Stomach (tissue), 9 donors: ENCODE results near the gene CGRRF1. TPM values are rescaled to one million over a fixed set of nuclear protein-coding genes. Genes with fewer than 3 reads are reported as not detected.

Source experiments
- DNase-seq, 2 donors: peaks; one replicate each; pipeline versions ENCODE4 v3.0.0 to v3.0.0-alpha.2; 2013 to 2019
- H3K27ac ChIP-seq, 5 donors: fragments of 200-600 bp in 4 of 5; sonication (generic) in 4 of 5; one replicate each; pipeline ENCODE4 v1.5.1; 2013 to 2019; ENCODE audit warnings: mild to moderate bottlenecking in 1 of 5, moderate library complexity in 1 of 5
- H3K27me3 ChIP-seq, 3 donors: fragments of 200-600 bp; sonication (generic); one replicate each; pipeline ENCODE4 v1.5.1; 2017 to 2019; ENCODE audit warnings: mixed run types in 1 of 3
- H3K36me3 ChIP-seq, 4 donors: fragments of 200-600 bp; sonication (generic); 1 replicate in 3 of 4; 2 replicates in 1 of 4; pipeline ENCODE4 v1.5.1; 2016 to 2019
- H3K4me1 ChIP-seq, 4 donors: fragments of 200-600 bp; sonication (generic); one replicate each; pipeline ENCODE4 v1.5.1; 2016 to 2019
- H3K4me3 ChIP-seq, 4 donors: fragments of 200-600 bp; sonication (generic) in 3 of 4; one replicate each; pipeline ENCODE4 v1.5.1; 2016 to 2019; ENCODE audit warnings: mild to moderate bottlenecking in 1 of 4
- H3K9me3 ChIP-seq, 4 donors: fragments of 200-600 bp; sonication (generic); one replicate each; pipeline ENCODE4 v1.5.1; 2016 to 2019
- EP300 ChIP-seq: sonication (generic); formaldehyde crosslinking; IDR thresholded peaks from one replicate; pipeline ENCODE4 v1.6.1; 2017; ENCODE audit warnings: antibody characterized with exemption
- POLR2A ChIP-seq, 4 donors: fragments of 450-650 bp; IDR thresholded peaks; one replicate each; pipeline ENCODE4 v1.6.1; 2016; ENCODE audit warnings: antibody characterized with exemption in 4 of 4, control low read depth in 2 of 4, mild to moderate bottlenecking in 1 of 4, moderate library complexity in 1 of 4
- POLR2AphosphoS5 ChIP-seq, 3 donors: sonication (generic); formaldehyde crosslinking; IDR thresholded peaks; one replicate each; pipeline ENCODE4 v1.6.1; 2016; ENCODE audit warnings: antibody characterized with exemption in 3 of 3
- WGBS, 5 donors: extraction: QIAGEN DNeasy Blood & Tissue Kit in 3 of 5; methylation state at CpG; one replicate each; pipeline versions ENCODE4 v1.1.5 to v1.1.7; 2013 to 2018; 5-methylcytosine and 5-hydroxymethylcytosine counted together
- intact Hi-C: fragments of 100-400 bp; cut with DNase I; formaldehyde crosslinking; loops from one replicate; pipeline ENCODE4 v1.15.1; 2023; ENCODE audit warnings: low total_unique reads
- polyA plus RNA-seq, 3 donors: library from polyadenylated mRNA; stranded (reverse); fragments of 200-250 nt; gene quantifications; one replicate each; pipeline ENCODE4 v1.2.3, GENCODE V29; 2013
- total RNA-seq, 5 donors: library from RNA; depleted of rRNA; stranded (reverse); fragments of >200 nt; gene quantifications; one replicate each; pipeline versions ENCODE4 v1.1.0 to v1.2.3, GENCODE V29; 2014 to 2016
- TF ChIP-seq, protein P1 (sequence below), 7 experiments: fragments of 450-650 bp in 4 of 7; fragments of 200-600 bp in 3 of 7; sonication (generic) in 3 of 7; IDR thresholded peaks; one replicate each; pipeline ENCODE4 v1.5.1; 2016 to 2019; ENCODE audit warnings: antibody characterized with exemption in 7 of 7, control low read depth in 2 of 7, mild to moderate bottlenecking in 1 of 7
- donor health status: healthy with polysubstance abuse.
- donor health status: Bipolar disorder and iron deficiency.
- donor health status: healthy.

Gene CGRRF1
- total and polyA plus RNA-seq, 8 donors = 8.0 to 30.9 (median 14.1) TPM

DNA sequence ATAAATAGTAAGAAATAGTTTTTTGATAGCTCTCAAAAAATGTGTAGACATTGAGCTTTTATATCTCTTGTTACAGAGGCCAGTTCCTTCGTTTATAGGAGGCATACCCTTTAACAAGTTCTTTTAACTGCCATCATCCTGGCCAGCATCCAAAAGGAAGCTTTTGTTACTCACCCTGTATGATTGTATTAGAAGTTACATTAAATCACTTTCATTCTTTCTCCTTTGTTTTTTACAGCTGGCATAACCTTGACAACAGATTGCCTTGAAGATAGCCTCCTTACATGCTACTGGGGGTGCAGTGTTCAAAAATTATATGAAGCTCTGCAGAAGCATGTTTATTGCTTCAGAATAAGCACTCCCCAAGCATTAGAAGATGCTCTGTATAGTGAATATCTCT is 20.1 kb downstream of the CGRRF1 start:
- Histone ChIP-seq H3K27me3 (no peaks in the 10 kb centered on the region), H3K4me3 (no peak overlapping the region), H3K36me3 (peaks cover 0 to 51% (median 40%) of the 10 kb centered on the region in 4 donors), H3K27ac (no peak overlapping the region), H3K4me1 (peaks cover 0 to 4% (median 0%) of the 10 kb centered on the region in 4 donors), H3K9me3 (no peaks in the 10 kb centered on the region)
- WGBS, 5 donors = 41 to 59% (median 48%) methylated on average over 1 of the region's 1 CpG
- TF ChIP-seq POLR2AphosphoS5 (IDR thresholded peaks at IDR 0.05) = no peak
- intact Hi-C loops = no loop called here
- DNase-seq = peak in 1 of 2 donors; percentile 18

DNA sequence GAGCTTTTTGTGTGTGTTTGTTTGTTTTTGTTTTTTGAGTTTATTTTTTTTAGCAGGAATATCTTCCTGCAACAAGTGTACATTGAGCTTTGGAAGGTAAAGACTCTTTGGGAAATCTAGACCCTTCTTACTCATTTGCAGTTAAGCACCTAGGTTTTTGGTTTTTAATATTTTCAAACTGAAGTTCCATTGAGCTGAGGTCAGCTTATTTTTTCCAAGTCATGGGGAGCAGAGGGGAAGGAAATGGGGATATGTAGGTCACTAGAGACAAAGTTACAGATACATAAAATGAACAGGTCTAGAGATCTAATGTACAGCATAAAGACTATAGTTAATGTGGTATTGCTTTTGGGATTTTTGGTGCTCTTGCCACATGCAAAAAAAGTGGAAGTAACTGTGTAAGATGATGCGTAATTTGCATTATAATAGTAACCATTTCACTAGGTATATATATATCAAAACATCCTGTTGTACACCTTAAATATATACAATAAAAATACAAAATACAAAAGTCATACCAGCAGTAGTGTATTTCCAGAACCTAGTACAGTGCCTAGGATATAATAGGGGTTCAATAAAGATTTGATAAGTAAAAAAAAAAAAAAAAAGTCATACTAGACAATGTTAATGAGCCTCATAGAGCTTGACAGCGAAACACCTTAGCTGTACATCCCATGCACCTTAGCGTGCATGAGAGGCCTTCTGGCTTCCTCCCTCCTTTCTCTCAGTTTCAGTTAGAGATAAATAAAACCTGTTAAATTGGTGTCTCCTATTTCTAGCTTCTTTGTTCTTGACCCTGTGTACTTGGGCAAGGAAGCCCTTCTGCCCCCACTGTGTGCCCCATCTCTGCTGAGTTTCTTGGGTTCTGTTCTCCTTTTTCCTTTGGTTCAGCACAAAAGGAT is 22.7 kb downstream of the CGRRF1 start:
- TF ChIP-seq POLR2AphosphoS5 (IDR thresholded peaks at IDR 0.05) (no peak), POLR2A (IDR thresholded peaks at IDR 0.05) (no peak), EP300 (no peak)
- TF ChIP-seq, protein P1, sequence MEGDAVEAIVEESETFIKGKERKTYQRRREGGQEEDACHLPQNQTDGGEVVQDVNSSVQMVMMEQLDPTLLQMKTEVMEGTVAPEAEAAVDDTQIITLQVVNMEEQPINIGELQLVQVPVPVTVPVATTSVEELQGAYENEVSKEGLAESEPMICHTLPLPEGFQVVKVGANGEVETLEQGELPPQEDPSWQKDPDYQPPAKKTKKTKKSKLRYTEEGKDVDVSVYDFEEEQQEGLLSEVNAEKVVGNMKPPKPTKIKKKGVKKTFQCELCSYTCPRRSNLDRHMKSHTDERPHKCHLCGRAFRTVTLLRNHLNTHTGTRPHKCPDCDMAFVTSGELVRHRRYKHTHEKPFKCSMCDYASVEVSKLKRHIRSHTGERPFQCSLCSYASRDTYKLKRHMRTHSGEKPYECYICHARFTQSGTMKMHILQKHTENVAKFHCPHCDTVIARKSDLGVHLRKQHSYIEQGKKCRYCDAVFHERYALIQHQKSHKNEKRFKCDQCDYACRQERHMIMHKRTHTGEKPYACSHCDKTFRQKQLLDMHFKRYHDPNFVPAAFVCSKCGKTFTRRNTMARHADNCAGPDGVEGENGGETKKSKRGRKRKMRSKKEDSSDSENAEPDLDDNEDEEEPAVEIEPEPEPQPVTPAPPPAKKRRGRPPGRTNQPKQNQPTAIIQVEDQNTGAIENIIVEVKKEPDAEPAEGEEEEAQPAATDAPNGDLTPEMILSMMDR (IDR thresholded peaks at IDR 0.05) = no peak
- WGBS, 5 donors = 94 to 98% (median 96%) methylated on average over 3 of the region's 3 CpGs

DNA sequence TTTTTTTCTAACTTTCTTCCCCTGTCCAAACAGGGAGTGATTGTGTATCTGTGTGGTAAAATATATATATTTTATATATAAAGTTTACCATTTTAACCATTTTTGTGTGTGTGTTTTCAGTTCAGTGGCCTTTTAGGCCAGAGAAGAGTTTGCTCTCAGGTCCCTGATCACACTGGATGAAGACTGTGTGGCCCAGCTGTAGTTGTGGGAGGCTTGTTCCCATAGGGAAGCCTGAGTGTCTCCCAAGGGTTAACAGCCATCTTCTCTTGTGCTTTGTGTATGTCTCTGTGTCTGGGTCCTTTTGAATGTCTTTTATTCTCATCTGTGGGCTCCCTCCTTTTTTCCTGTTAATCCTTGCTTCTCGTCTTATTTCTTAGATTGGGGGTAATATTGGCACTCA is 23.4 kb downstream of the CGRRF1 start:
- H3K9me3 ChIP-seq = no peaks in the 10 kb centered on the region
- peaks cover 0 to 13% (median 1%) of the 10 kb centered on the region in 4 donors for H3K4me1 ChIP-seq
- no peak for DNase-seq
- no peak overlapping the region for H3K27ac ChIP-seq
- intact Hi-C loops = no loop called here
- WGBS, 5 donors = 84 to 100% (median 100%) methylated on average over 1 of the region's 1 CpG
- H3K27me3 ChIP-seq = no peaks in the 10 kb centered on the region
- H3K4me3 ChIP-seq = no peak overlapping the region
- peaks cover 0 to 32% (median 26%) of the 10 kb centered on the region in 4 donors for H3K36me3 ChIP-seq
- TF ChIP-seq, protein P1 (IDR thresholded peaks at IDR 0.05) = no peak
- TF ChIP-seq POLR2AphosphoS5 (IDR thresholded peaks at IDR 0.05) (no peak), EP300 (no peak), POLR2A (IDR thresholded peaks at IDR 0.05) (no peak)

More for the DNA sequence above, 22.7 kb downstream of the CGRRF1 start:
- intact Hi-C loops = no loop called here
- Histone ChIP-seq H3K27me3 (no peaks in the 10 kb centered on the region), H3K4me1 (peaks cover 0 to 6% (median 0%) of the 10 kb centered on the region in 4 donors), H3K4me3 (no peak overlapping the region), H3K27ac (no peak overlapping the region), H3K9me3 (no peaks in the 10 kb centered on the region), H3K36me3 (peaks cover 0 to 36% (median 26%) of the 10 kb centered on the region in 4 donors)
- no peak for DNase-seq

DNA sequence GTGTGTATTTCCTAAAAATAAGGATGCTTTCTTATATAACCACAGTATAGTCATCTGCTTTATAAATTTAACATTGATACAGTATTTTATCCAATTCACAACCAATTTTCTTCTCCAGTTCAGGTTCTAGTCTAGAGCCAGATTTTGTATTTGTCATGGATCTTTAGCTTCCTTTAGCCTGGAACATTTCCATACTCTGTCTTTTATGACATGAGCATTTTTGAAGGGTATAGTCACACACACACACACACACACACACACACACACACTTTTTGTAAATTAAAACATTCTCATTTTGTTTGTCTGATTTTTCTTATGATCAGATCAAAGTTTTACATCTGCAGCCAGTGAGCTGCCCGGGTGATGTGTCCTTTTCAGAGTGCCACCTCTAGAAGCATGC is 25.4 kb downstream of the CGRRF1 start:
- TF ChIP-seq POLR2A (IDR thresholded peaks at IDR 0.05) (no peak), POLR2AphosphoS5 (IDR thresholded peaks at IDR 0.05) (no peak), EP300 (no peak)
- TF ChIP-seq, protein P1 (IDR thresholded peaks at IDR 0.05) = no peak
- intact Hi-C loops = no loop called here
- no peak for DNase-seq
- Histone ChIP-seq H3K27ac (no peak overlapping the region), H3K36me3 (peaks cover 0 to 46% (median 37%) of the 10 kb centered on the region in 4 donors), H3K4me3 (no peak overlapping the region), H3K4me1 (peaks cover 0 to 10% (median 1%) of the 10 kb centered on the region in 4 donors), H3K9me3 (no peaks in the 10 kb centered on the region), H3K27me3 (no peaks in the 10 kb centered on the region)
- WGBS, 5 donors = 71 to 91% (median 80%) methylated on average over 1 of the region's 1 CpG
